ENCODE measurements around the gene OR5AU1.

DNA sequence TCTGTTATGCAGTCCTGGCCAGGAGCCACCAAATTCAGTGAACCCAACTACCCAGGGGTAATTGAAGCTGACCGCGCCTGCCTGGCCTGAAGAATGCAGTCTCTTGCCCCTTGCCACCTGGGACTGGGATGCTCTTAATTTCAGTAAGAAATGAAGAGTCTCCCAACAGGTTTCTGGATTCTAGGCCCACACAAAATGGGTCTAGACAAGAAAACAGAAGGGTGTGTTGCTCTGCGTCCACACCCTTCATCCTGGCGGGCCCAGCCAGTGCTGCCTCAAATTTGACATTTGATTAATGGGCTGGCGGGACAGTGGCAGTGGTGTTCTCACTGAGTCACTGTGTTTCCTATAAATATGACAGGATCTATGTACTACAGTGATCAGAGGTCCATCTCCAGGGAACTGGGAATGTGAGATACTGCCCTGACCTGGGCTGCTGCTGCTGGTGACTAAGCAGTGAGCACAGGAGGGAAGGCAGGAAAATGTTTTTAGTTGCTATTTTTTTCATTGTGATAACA lies 48.5 kb downstream of the OR5AU1 start:
- no peak for TF ChIP-seq CTCF (IDR thresholded peaks at IDR 0.05)
- TF ChIP-seq POLR2A (IDR thresholded peaks at IDR 0.05) = no peak

Measured in uterus (tissue), 2 donors.